ENCODE data around the gene BPI.
"Not testable (repeated sequence)": the region's sequence is repeated elsewhere in the genome, so short reads cannot be mapped to it uniquely, and the experiment has no call there.

The BPI gene

GRCh38 chr20:38277691-38278090, 26.3 kb upstream of the BPI start:
- DNase-seq: no peak

- peak in 15 of 51 donors; percentile 10 to 44 (median 19) for DNase-seq
Measured at GRCh38 chr20:38278131-38278530, 25.8 kb upstream of the BPI start.

GRCh38 chr20:38278763-38279162, 25.2 kb upstream of the BPI start:
- no peak for DNase-seq

GRCh38 chr20:38281176-38281915, 22.6 kb upstream of the BPI start:
- not testable (repeated sequence) for DNase-seq

- DNase-seq: no peak
Measured at GRCh38 chr20:38283236-38283635, 20.7 kb upstream of the BPI start.

- not testable (repeated sequence) for DNase-seq
Measured at GRCh38 chr20:38284066-38284650, 19.8 kb upstream of the BPI start.

GRCh38 chr20:38284893-38285444, 19.0 kb upstream of the BPI start:
- no peak for DNase-seq

- DNase-seq: peak in 47 of 51 donors; percentile 19 to 93 (median 71)
Measured at GRCh38 chr20:38286586-38287531, 17.1 kb upstream of the BPI start.

- DNase-seq: peak in 14 of 51 donors; percentile 7 to 45 (median 25)
Measured at GRCh38 chr20:38290829-38291814, 12.8 kb upstream of the BPI start.

- no peak for DNase-seq
Measured at GRCh38 chr20:38291966-38292365, 12.0 kb upstream of the BPI start.

- peak in 1 of 51 donors; percentile 40 for DNase-seq
Measured at GRCh38 chr20:38293491-38294065, 10.4 kb upstream of the BPI start.

GRCh38 chr20:38294076-38294591, 9.8 kb upstream of the BPI start:
- no peak for DNase-seq

GRCh38 chr20:38295811-38296210, 8.1 kb upstream of the BPI start:
- DNase-seq: no peak

- DNase-seq: no peak
Measured at GRCh38 chr20:38296433-38296832, 7.5 kb upstream of the BPI start.

GRCh38 chr20:38297916-38298674, 5.9 kb upstream of the BPI start:
- no peak for DNase-seq

- peak in 34 of 51 donors; percentile 13 to 84 (median 58) for DNase-seq
Measured at GRCh38 chr20:38298768-38299288, 5.1 kb upstream of the BPI start.

- DNase-seq: no peak
Measured at GRCh38 chr20:38299963-38300362, 4.0 kb upstream of the BPI start.

- no peak for DNase-seq
Measured at GRCh38 chr20:38300438-38300837, 3.5 kb upstream of the BPI start.

- no peak for DNase-seq
Measured at GRCh38 chr20:38301309-38301708, 2.6 kb upstream of the BPI start.

All from hypothalamus (tissue), 51 donors.